ENCODE data around the gene DBF4B. TPM values are rescaled to one million over a fixed set of nuclear protein-coding genes. Genes with fewer than 3 reads are reported as not detected.

DBF4B gene
- total and polyA plus RNA-seq, 2 of the 13 experiments (the other 11 are each of a cell fraction or from before 2014, with no cell fraction given) = 11.7 to 13.2 TPM

- in situ Hi-C loops (cut with HindIII; ENCODE audit: extremely low pct_ligation_motif_present, low pct_unique_long_range_greater_than_20kb) (loop anchor here (5.0 to 25.0 kb wide), 2 partner anchors 90 to 235 kb away; no protein-coding TSS in a partner anchor), intact Hi-C loops (cut with micrococcal nuclease; ENCODE audit: unreplicated experiment) (loop anchor here (5.0 kb wide), 1 partner anchor 245 kb away; no protein-coding TSS in a partner anchor)
- no peak overlapping the region for H3K4me2 ChIP-seq (ENCODE audit: low read depth, low read length)
- peaks cover 5 to 44% of the 10 kb centered on the region in 2 experiments; a peak in 4 of 5 replicates for H3K27me3 ChIP-seq (ENCODE audit: control insufficient read depth in 1 of 2, insufficient read depth in 2 of 2, low read length in 2 of 2)
- H4K20me1 ChIP-seq (ENCODE audit: insufficient read depth, low read length) = no peaks in the 10 kb centered on the region
- no TSS peak for BruUV-seq (replicated peaks)
- no peaks in the 10 kb centered on the region for H3K79me2 ChIP-seq (ENCODE audit: insufficient read depth, low read length)
- H2AFZ ChIP-seq (ENCODE audit: low read length) = no peak overlapping the region
- H3K4me1 ChIP-seq (ENCODE audit: insufficient read depth, low read length) = peaks cover 58% of the 10 kb centered on the region
- ATAC-seq = no peak
- no peaks in the 10 kb centered on the region for H3K9me3 ChIP-seq (ENCODE audit: low read length)
- TF ChIP-seq ZNF768 (CRISPR knock-in tag; IDR thresholded peaks at IDR 0.05) (peak; percentile 91), ATF2 (CRISPR knock-in tag; IDR thresholded peaks at IDR 0.05) (no peak), GFI1 (CRISPR knock-in tag; IDR thresholded peaks at IDR 0.05; ENCODE audit: borderline replicate concordance) (no peak), GABPB1 (CRISPR knock-in tag; IDR thresholded peaks at IDR 0.05) (peak; percentile 12; the same call in 1 of the 2 replicates), ATM (IDR thresholded peaks at IDR 0.05; ENCODE audit: borderline replicate concordance) (no peak)
- FAIRE-seq = no peak
- WGBS (ENCODE audit: low lambda C conversion rate) = 54% methylated on average over 16 of the region's 20 CpGs
- H3K36me3 ChIP-seq (replicated peaks in 1 of 2; ENCODE audit: control insufficient read depth in 1 of 2, insufficient read depth in 2 of 2, low read length in 2 of 2) = no peaks in the 10 kb centered on the region
- no peak overlapping the region for H3K9ac ChIP-seq (ENCODE audit: insufficient read depth, low read depth, low read length)
- no peak overlapping the region for H3K4me3 ChIP-seq (replicated peaks in 1 of 3; ENCODE audit: insufficient read depth in 1 of 3, low read depth in 2 of 3, low read length in 3 of 3)
- ChIA-PET POLR2A (interaction anchor here (0.6 kb wide), 1 partner anchor 90 kb away, joined by 3 read pairs; no protein-coding TSS in a partner anchor), CTCF (ENCODE audit: low intra/inter-chr PET ratio, low total read pairs) (interaction anchor here (3.7 kb wide), 1 partner anchor 87 kb away, joined by 45 read pairs; no protein-coding TSS in a partner anchor)
- no peak for DNase-seq (ENCODE audit: low spot score)
- no peak overlapping the region for H3K27ac ChIP-seq (ENCODE audit: extremely low read length, insufficient read depth, low read length)
Observed at GRCh38 chr17:44777394-44778348, 69.2 kb downstream of the DBF4B start.

All from HepG2 (cell line).